GM12864 (cell line): ENCODE data around the gene PREB.

Source experiments
- DNase-seq: peaks from one replicate; pipeline ENCODE4 v3.0.0-alpha.2; 2011; ENCODE audit warnings: low read depth
- H3K4me3 ChIP-seq: 2 replicates; pipeline ENCODE4 v1.5.1; 2011; ENCODE audit warnings: mild to moderate bottlenecking, low read depth, low read length, control low read depth
- TF ChIP-seq, protein P1 (sequence below): IDR thresholded peaks from 2 replicates; pipeline ENCODE4 v1.5.1; 2011; ENCODE audit warnings: low read depth, mild to moderate bottlenecking, moderate library complexity, low read length, control low read depth, inconsistent platforms; ENCODE audit errors: missing control alignments

PREB gene

DNA sequence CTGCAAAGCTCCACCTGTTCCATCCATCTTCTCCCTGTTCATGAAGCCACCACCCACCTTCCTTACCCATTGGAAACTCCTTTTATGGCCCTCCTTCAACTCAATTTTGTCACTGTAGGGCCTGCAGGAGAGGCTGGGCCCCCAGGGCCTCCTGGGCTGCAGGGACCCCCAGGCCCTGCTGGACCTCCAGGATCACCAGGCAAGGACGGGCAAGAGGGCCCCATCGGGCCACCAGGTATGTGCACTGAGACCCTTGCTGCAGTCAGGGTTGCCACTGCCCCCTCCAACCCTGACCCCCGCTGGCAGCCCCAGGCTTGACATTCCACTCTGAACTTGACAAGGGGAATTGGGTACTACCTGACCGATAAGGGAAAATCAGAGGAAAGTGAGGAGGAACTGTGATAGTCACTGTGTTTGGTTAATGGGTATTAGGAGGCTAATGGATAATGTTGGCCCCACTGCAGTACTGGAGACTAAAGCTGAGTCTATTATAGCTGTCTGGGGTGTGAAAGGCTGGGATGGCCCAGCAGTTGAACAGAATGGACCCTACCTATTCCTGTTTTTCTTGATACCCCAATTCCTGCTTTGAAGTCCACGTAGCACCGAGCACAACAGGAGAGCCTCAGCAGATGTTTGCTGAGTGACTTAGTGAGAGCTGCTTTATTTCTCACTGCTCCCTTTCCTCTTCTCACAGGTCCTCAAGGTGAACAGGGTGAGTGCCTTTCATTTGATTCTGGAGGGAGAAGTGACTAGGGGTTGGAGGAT lies 50.0 kb downstream of the PREB start:
- H3K4me3 ChIP-seq, result no peak overlapping the region
- TF ChIP-seq, protein P1, sequence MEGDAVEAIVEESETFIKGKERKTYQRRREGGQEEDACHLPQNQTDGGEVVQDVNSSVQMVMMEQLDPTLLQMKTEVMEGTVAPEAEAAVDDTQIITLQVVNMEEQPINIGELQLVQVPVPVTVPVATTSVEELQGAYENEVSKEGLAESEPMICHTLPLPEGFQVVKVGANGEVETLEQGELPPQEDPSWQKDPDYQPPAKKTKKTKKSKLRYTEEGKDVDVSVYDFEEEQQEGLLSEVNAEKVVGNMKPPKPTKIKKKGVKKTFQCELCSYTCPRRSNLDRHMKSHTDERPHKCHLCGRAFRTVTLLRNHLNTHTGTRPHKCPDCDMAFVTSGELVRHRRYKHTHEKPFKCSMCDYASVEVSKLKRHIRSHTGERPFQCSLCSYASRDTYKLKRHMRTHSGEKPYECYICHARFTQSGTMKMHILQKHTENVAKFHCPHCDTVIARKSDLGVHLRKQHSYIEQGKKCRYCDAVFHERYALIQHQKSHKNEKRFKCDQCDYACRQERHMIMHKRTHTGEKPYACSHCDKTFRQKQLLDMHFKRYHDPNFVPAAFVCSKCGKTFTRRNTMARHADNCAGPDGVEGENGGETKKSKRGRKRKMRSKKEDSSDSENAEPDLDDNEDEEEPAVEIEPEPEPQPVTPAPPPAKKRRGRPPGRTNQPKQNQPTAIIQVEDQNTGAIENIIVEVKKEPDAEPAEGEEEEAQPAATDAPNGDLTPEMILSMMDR, result no peak
- no peak for DNase-seq

DNA sequence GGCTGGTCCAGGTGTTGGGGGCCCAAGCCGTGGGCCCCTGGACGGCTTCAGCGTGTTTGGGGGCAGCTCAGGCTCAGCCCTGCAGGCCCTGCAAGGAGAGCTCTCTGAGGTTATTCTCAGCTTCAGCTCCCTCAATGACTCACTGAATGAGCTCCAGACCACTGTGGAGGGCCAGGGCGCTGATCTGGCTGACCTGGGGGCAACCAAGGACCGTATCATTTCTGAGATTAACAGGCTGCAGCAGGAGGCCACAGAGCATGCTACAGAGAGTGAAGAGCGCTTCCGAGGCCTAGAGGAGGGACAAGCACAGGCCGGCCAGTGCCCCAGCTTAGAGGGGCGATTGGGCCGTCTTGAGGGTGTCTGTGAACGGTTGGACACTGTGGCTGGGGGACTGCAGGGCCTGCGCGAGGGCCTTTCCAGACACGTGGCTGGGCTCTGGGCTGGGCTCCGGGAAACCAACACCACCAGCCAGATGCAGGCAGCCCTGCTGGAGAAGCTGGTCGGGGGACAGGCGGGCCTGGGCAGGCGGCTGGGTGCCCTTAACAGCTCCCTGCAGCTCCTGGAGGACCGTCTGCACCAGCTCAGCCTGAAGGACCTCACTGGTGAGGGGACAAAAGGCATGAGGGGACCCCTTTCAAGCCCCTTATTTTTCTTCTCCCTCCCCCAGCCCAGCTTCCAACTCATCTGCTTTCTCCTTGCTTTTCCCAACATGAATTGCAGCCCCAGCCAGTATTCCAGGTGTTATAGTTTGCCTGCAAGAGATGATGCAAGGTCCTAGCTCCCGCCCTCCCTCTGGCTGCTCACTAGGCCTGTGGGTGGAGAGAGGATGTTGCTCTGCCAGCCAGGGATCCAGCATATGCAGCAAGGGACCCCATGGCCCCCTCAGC lies 50.8 kb downstream of the PREB start:
- no peak overlapping the region for H3K4me3 ChIP-seq
- DNase-seq, result no peak
- TF ChIP-seq, protein P1, result no peak

DNA sequence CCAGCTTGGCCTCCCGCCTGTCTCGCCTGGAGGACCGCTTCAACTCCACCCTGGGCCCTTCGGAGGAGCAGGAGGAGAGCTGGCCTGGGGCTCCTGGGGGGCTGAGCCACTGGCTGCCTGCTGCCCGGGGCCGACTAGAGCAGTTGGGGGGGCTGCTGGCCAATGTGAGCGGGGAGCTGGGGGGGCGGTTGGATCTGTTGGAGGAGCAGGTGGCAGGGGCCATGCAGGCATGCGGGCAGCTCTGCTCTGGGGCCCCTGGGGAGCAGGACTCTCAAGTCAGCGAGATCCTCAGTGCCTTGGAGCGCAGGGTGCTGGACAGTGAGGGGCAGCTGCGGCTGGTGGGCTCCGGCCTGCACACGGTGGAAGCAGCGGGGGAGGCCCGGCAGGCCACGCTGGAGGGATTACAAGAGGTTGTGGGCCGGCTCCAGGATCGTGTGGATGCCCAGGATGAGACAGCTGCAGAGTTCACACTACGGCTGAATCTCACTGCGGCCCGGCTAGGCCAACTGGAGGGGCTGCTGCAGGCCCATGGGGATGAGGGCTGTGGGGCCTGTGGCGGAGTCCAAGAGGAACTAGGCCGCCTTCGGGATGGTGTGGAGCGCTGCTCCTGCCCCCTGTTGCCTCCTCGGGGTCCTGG lies 51.5 kb downstream of the PREB start:
- TF ChIP-seq, protein P1, result no peak
- no peak overlapping the region for H3K4me3 ChIP-seq
- DNase-seq, result no peak

DNA sequence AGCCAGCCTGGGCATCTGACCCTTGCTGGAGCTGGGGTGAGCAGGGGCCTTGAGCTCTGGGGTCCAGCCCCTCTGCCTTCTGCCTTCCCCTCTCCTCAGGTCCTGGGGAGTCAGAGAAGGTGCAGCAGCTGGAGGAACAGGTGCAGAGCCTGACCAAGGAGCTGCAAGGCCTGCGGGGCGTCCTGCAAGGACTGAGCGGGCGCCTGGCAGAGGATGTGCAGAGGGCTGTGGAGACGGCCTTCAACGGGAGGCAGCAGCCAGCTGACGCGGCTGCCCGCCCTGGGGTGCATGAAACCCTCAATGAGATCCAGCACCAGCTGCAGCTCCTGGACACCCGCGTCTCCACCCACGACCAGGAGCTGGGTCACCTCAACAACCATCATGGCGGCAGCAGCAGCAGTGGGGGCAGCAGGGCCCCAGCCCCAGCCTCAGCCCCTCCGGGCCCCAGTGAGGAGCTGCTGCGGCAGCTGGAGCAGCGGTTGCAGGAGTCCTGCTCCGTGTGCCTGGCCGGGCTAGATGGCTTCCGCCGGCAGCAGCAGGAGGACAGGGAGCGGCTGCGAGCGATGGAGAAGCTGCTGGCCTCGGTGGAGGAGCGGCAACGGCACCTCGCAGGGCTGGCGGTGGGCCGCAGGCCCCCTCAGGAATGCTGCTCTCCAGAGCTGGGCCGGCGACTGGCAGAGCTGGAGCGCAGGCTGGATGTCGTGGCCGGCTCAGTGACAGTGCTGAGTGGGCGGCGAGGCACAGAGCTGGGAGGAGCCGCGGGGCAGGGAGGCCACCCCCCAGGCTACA lies 52.3 kb downstream of the PREB start:
- TF ChIP-seq, protein P1, result no peak
- no peak overlapping the region for H3K4me3 ChIP-seq
- no peak for DNase-seq
